GM18520 (cell line): ENCODE measurements around the gene PIK3IP1.
"Not testable (repeated sequence)": the region's sequence is repeated elsewhere in the genome, so short reads cannot be mapped to it uniquely, and the experiment has no call there.

Source experiments
- ATAC-seq: cut with Tn5 transposase; IDR thresholded peaks from one replicate; pipeline ENCODE4 v1.9.1; 2021; ENCODE audit not compliant: unreplicated experiment

Gene PIK3IP1, protein sequence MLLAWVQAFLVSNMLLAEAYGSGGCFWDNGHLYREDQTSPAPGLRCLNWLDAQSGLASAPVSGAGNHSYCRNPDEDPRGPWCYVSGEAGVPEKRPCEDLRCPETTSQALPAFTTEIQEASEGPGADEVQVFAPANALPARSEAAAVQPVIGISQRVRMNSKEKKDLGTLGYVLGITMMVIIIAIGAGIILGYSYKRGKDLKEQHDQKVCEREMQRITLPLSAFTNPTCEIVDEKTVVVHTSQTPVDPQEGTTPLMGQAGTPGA

DNA sequence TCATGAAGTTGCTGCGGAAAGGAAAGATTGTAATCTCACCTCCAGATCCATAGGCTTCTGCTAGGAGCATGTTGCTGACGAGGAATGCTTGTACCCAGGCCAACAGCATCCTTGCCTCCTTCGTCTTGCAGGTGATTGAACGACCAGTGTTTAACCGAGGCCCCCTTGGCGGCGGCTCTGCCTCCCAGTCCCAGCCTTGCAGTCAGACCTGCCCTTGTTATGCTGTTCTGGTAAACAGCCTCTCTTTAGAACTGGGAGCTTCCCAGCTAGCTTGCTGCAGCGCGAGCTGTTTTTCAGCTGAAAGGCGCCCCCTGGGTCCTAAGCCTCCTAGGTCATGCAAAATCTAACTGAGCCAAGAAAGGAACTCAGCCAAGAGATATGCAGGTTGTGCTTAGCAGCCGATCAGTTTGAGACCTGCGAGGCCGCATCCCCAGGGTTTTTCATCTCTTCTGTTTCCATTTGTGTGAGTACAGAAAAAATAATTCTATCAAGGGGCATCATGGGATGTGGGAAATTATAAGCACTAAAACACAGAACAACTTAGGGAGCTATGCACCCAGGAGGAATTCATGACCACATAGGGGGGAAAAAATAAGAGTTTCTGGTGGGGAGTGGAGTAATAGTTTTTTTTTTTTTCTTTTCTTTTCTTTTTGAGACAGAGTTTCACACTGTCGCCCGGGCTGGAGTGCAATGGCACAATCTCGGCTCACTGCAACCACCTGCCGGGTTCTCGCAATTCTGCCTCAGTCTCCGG lies at the start of gene PIK3IP1:
Gene PIK3IP1 (minus strand): TSS at position 253 of the 754 bp plus-strand sequence. CDS start 144 bp downstream, at position 109.
- peak; percentile 32 for ATAC-seq

DNA sequence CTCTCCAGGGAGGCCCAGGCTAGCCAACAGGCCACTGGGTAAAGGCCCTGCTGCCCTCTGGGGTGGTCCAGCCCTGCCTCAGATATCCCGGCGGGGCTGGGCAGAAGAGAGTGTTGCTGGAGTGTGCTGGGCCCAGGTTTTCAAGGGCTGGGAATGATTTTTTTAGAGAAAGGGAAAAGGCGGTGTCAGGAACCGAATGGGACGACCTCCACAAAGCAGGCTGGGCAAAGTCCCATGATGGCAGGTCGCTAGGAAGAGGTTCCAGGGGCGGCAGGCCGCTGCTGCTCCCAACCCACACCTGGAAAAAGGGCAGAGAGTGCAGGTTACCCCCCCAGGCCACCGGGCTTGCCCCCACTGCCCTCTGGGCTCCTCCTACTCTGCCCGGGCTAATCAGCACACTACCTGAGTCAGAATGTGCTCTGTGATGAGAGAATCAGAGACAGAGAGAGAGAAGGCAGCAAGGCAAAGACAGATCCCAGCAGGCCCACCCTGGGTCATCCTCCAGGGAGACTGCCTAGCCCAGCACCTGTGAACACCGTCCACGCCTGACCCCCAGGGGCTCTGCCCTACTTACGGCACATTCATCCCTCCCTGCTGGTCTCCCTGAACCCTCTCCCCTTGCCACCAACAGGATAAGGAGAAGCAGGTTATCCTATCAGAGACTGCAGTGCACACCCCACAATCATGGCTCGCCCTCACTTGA lies 49.2 kb upstream of the PIK3IP1 start:
- no peak for ATAC-seq

DNA sequence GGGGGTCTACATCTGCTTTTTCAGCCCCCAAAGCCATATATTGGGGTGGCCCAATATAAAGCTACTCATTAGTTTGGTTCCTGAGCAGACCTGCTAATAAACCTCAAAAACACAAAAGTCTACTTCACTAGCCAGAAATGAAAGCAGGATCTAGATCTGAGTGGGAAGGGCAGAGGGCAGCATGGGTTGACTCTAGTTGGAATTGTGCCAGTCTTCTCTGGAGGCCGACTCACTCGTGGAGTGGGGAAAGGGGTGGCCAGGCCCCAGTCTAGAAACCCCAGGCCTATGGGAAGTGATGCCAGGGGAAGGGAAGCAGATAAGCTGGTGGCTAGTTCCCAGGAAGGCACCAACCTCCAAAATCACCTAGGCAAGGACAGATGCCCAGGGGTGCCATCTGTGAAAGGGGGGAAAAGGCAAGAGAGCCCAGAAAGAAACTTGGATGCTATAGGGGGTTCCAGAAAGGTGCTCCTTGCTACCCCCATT lies 48.5 kb upstream of the PIK3IP1 start:
- ATAC-seq, result no peak

DNA sequence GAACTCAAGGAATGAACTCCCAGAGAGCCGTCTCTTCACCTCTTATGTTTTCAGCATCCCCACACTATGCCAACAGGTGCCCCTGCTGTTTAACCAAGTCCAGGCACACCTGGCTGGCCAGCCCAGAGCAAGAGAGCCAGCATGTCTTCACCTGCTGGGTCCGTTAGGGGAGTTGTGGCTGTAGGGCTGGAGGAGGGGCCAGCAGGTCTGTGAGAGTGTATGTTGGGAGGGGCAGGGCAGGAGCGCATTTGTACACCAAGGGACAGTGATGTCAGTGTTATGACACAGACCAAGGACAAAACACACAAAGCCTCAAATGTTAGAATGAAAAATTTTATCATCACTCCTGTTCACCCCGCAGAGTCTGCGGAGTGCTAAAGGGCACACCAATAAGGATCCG lies 48.1 kb upstream of the PIK3IP1 start:
- no peak for ATAC-seq

DNA sequence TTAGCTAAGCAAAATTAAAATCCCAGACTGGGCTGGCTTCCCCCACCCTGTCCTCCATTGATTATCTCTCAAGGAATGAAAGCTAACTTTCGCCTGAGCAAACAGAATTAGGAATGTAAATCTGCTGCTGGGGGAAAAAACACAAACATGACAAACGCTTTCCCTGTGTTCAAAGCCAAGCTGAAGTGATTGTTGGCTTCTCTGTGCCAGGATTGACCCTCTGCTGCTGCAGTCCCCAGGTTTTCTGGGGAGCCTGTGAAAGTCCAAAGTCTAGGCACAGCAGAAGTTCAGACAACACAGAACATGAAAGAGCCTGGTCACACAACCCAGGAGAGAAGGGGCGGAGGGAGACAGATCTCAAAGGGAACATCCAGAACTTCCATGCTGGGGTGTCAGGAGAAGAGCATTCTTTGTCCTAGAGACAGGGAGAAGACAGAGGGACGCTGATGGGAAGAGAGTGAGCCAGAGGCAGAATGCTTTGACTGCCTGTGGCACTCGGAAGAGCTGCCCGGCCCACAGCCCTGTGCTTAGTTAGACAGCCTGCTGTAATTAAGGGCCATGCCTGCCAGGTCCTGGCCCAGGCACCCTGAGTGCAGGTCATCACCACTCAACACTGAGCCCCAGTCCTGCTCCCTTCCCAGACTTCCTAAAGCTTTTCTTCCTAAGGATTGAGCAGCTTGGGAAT lies 47.0 kb upstream of the PIK3IP1 start:
- ATAC-seq, result no peak

DNA sequence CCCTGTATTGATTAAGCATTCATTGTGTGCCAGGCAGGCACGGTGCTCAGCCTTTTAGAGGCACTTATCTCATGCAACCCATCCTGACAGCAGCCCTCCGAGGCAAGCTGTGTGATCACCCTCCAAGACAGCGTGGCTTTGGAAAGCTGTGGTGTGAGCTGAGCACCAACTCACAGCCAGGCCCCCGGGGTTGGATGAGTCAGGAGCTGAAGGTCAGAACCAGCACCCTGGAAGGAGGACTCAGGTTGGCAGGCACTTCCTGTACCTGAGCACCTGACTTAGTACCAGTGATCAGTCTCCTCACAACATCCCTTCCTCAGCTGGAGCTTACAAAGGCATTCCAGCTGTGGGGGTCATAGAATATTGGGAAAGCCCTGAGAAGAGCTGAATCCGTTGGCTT lies 44.9 kb upstream of the PIK3IP1 start:
- no peak for ATAC-seq

DNA sequence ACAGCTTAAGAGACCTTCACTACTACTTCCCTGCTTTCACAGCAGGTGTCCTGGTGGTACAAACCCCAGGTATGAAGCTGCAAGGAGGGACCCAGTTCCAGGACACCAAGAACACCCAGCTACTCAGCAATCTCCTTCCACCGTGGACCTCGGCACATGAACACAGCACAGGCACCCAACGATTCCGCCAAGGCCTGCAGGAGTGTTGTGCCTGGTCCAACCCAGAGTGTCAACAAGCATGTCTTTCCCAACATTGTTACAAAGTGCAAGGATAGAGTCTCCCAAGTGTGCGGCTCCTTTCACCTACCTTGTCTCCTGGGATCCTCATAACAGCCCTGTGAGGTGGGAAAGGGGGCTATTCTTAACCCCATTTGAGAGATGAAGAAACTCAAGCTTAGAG lies 42.0 kb upstream of the PIK3IP1 start:
- ATAC-seq, result no peak

DNA sequence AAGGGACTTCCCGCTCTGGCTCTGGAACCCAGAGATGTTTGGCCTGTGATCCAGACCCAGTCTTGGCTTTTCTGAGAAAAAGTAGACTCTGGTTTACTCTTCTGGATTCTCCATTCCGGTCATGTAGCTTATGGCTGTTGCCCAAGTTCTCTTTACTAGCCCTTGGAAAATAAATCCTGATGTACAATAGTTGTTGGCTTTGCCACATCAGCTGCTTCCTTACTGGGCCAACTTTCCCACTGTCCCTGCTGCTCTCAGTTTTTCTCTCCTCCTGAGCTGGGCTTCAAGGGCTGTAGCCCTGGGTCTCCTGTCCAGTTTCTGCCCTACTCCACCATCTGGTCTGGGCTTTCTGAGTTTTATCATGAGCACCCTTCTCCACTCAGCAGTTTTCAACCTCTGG lies 41.4 kb upstream of the PIK3IP1 start:
- ATAC-seq, result no peak

DNA sequence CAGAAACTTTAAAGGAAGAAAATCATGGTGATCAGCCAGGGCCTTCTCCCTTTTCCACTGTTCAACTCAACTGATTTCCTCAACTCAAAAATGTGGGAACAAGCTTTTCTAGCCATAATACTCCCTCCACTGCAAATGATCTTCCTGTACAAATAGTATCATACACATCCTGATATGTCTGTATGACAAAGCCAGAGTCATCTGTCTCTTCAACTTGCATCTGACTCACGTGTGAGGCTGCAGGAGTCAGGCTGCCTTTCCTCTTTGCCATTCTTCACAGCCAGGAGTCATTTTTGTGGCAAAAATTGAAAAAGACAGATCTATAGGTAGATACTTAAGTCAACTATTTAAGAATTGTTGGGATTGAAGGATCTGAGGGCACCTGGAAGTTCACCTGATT lies 40.6 kb upstream of the PIK3IP1 start:
- no peak for ATAC-seq

DNA sequence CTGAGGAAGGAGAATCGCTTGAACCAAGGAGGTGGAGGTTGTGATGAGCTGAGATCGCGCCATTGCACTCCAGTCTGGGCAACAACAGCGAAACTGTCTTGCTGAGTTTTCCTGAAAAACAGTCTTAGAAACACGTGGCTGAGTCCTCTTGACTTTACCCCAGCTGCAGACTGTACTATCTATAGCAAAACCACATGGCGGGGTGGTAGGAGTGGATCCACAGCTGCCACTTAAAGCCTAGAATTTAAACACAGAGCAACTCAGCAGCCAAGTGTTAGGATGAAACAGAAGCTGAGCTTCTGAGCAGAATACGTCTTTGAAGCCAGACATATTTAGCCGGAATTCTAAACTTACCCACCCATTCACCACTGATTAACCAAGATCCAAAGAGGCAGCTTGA lies 39.7 kb upstream of the PIK3IP1 start:
- no peak for ATAC-seq

DNA sequence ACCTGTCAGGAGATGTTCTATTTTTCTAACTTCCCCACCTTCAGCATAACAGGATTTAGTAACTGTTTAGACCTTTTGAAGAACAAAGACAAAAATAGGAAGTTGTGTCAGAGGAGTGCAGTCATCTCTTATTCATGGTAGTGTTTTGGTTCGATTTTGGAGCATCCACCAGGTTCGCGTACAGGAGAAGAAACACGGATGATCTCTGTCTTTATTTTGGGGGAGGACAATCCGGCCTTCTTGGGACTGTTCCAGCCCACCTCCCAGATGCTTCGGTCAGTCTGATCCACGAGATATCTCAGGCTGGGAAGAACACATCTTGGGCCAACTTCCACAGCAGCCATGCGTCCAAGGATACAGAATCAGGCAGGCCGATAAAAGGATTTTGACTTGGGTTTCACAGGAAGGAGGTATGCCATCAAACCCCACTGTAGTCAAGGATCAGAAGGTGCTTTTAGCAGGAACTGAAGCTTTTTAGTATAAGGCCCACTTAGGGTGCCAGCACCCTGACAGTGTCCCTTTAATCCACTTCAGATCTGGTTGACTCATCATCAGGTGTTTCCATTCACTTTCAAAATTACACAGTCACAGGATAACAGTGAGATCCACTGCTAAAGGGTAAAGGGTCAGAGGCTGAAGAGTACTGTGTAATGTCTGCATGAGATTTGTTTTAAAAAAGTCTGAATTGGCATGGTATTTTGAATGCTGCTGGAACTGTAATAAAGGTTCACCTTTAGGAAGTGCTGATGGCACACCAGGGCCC lies 37.3 kb upstream of the PIK3IP1 start:
- no peak for ATAC-seq

DNA sequence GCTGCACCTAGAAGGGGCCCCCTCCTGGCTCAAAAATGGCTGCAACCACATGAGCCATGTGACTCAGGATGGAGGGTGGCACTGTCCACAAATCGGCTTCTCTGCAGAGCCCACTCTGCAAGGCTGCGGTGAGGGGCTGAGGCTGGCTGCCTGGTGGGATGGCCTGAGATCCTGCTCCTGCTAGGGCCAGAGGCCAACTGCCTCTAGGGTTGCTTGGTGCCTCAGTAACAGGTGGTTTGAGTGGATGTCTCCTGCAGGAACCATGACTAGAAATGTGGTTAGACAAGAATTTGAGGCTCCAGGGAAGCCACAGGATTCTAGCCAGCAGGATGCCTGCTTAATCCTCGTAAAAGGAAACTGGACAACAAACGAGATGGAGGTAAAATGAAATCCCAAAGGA lies 36.7 kb upstream of the PIK3IP1 start:
- ATAC-seq, result no peak

DNA sequence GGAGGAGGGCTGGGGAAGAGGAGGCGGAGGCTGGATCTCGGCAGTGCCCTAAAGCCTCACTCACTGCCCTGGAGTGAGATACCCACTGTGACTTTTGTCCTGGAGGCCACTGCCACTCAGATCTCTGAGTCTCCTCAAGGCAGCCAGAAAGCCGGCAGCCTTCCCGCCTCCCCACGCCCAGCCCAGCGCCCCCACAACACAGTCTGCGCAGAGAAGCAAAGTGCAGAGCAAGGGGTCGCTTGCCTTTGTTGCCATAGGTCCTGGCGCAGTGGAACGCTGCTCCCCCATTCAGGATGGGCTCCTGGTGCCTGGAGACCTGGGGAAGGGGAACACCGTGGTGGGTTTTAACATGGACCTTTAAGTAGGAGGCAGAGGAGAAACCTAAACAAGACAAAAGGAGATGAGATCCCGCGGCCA lies 36.3 kb upstream of the PIK3IP1 start:
- no peak for ATAC-seq

DNA sequence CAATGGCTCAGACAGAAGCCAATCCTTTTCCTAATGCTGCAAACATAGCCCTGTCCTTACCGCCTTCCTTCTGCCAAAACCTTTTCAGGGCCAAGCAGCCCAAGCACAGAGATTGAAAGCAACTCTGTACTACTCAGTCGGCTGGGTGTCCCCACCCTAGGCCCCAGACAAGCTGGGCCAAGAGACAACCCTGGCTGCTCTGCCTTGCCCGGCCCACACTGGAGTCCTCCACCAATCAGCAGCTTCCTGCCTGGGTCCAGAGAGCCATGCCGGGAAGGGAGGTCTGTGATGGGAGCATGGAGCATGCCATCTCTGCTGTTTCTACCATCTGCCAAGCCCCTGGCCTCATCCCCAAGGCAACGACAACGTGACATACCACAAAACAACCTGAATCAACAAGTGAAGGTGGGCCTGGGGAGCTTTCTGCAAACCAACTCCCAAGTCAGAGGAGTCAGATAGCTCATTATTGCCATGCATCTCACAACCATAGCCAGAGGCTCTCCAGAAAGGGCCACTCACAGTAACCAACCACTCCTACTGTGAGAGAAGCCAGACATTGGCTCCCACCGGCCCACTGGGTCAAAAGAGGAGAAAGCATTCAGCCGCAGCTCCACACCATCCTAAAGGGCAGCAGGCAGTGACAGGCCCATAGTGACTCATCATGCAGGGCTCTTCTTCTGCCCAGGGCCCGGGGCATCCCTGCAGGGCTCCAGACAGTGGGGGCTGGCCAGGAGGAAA lies 35.7 kb upstream of the PIK3IP1 start:
- no peak for ATAC-seq

DNA sequence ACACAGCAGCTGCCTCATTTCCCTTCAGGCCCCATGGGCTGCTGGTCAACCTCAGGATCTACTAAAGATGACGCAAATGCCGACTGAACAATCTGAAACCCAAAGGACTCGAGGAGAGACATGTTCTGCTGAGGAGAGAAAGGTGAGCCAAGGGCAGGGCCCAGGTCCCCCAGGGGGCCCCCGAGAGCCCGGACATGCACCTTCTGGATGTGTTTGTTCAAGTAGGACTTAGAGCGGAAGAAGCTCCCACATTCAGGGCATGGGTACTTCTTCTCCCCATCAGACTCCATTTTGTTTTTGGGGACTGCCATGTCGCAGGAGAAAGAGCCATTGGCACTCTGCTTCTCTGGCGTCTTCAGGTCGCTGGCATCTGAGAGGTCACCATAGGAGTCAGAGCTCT lies 34.6 kb upstream of the PIK3IP1 start:
- no peak for ATAC-seq

DNA sequence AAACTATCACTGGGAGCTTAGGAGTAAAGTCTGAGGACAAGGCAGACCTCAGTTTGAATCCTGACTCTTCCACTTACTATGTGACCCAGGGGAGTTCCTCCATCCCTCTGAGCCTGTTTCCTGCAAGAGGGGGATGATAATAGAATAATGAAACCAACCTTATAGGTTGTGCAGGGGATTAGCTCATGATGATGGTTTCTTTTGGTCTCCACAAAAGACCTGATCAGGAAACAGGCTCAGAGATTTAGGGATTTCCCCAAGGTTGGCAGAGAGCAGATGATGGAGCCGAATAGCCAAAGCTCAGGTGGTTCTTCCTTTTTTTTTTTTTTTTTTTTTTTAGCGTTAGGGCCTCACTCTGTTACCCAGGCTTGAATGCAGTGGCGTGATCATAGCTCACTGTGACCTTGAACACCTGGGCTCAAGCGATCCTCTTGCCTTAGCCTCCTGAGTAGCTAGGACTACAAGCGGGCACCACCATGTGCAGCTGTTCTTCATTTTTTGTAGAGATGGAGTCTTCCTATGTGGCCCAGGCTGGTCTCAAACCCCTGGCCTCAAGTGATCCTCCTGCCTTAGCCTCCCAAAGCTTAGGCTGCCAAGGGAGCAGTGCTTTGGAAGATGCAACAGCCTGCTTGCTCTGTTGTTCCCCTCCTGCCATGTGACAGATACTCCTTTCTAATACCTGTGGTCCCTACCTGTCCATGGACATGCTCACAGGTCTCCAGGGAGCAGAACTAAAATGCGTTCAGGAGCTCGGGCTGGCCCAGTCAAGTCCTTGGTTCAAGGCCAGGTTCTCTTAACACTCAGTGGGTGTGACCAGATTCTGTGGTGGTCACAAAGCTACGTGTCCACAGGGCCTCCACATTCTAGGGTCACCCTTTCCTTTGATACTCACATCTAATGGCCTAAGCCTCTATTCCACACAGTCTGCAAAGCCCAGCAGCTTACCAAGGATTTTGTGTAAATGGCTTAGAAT lies 31.6 kb upstream of the PIK3IP1 start:
- no peak for ATAC-seq

DNA sequence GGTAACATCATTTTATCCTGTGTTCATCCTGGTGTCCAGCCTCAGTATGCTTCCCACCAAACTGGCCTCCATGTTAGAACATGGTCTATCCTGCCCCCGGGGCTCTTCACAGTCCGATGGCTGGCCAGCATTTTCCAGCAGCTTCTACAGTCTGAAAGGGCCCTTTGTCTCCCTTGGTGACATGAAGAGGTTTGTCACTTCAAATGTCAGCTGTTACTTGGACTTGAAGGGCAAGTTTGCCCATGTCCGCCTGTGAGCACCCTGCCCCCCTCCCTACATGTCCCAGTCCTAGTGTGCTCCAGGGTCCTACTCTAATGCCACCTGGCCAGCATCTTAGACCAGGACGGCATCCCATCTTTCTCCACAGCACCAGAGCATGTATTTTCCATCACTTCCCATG lies 29.1 kb upstream of the PIK3IP1 start:
- ATAC-seq, result no peak

DNA sequence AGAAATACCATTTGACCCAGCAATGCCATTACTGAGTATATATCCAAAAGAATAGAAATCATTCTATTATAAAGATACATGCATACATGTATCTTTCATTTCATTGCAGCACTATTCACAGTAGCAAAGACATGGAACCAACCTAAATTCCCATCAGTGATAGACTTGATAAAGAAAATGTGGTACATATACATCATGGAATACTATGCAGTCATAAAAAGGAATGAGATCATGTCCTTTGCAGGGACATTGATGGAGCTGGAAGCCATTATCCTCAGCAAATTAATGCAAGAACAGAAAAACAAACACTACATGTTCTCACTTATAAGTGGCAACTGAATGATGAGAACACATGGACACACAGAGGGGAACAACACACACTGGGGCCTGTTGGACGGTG lies 21.9 kb upstream of the PIK3IP1 start:
- not testable (repeated sequence) for ATAC-seq
